Left lung (tissue), 14 donors: Measurements from ENCODE around the gene LAMA2. TPM values are rescaled to one million over a fixed set of nuclear protein-coding genes. Genes with fewer than 3 reads are reported as not detected.

Experiments
- ATAC-seq: fragments of 200-7000 bp; cut with Tn5 transposase; one replicate; pipeline ENCODE4 v1.9.1; 2020; ENCODE audit warnings: moderate library complexity
- DNase-seq, 4 donors: peaks; one replicate each; pipeline ENCODE4 v3.0.0-alpha.2; 2013 to 2020
- H3K27ac ChIP-seq, 2 donors: fragments of 200-600 bp; sonication (generic) in 1 of 2; one replicate each; pipeline versions ENCODE4 v1.5.0 to v1.8.0; 2020 to 2021
- H3K27me3 ChIP-seq, 2 donors: fragments of 200-600 bp; sonication (generic) in 1 of 2; one replicate each; pipeline versions ENCODE4 v1.5.0 to v1.8.0; 2020 to 2021
- H3K36me3 ChIP-seq, 2 donors: fragments of 200-600 bp; sonication (generic) in 1 of 2; one replicate each; pipeline versions ENCODE4 v1.5.0 to v1.8.0; 2020 to 2021
- H3K4me1 ChIP-seq, 2 donors: fragments of 200-600 bp; one replicate each; pipeline ENCODE4 v1.8.0; 2021
- H3K4me3 ChIP-seq, 2 donors: fragments of 200-600 bp; sonication (generic) in 1 of 2; one replicate each; pipeline versions ENCODE4 v1.5.0 to v1.8.0; 2020 to 2021; ENCODE audit warnings: mild to moderate bottlenecking in 1 of 2
- H3K9me3 ChIP-seq, 2 donors: fragments of 200-600 bp; sonication (generic) in 1 of 2; one replicate each; pipeline versions ENCODE4 v1.5.0 to v1.8.0; 2020 to 2021
- CTCF ChIP-seq, 2 donors: fragments of 200-600 bp; sonication (generic) in 1 of 2; IDR thresholded peaks; one replicate each; pipeline versions ENCODE4 v1.5.0 to v1.8.0; 2021; ENCODE audit warnings: antibody characterized with exemption in 2 of 2
- intact Hi-C, 2 donors: fragments of 100-400 bp; cut with DNase I; formaldehyde crosslinking; loops; one replicate each; pipeline versions ENCODE4 v1.11.2 to v1.14.2; 2022
- long read RNA-seq, 12 donors: library from polyadenylated mRNA in 2 of 12; unstranded in 2 of 12; transcript quantifications; one replicate each; pipeline ENCODE4 v2.0.0 and lab custom pipeline, GENCODE V29; 2019 to 2026
- polyA plus RNA-seq, 6 donors: library from polyadenylated mRNA; unstranded; fragments of 120-200 nt; gene quantifications; one replicate each; pipeline ENCODE4 v1.2.1, GENCODE V29; 2013; ENCODE audit not compliant: insufficient read length in 6 of 6
- total RNA-seq, 2 donors: library from RNA; stranded (reverse); fragmentation: NEBNext Ultra II Directional; extraction: Animal tissue kit (Norgen Biotek cat#: 25700); gene quantifications; one replicate each; pipeline ENCODE4 v1.2.1, GENCODE V29; 2021
- donor health status: DM: no; HTN: yes; CAD: no.
- donor health status: DM: no; HTN: no; CAD: no.

The LAMA2 gene, protein sequence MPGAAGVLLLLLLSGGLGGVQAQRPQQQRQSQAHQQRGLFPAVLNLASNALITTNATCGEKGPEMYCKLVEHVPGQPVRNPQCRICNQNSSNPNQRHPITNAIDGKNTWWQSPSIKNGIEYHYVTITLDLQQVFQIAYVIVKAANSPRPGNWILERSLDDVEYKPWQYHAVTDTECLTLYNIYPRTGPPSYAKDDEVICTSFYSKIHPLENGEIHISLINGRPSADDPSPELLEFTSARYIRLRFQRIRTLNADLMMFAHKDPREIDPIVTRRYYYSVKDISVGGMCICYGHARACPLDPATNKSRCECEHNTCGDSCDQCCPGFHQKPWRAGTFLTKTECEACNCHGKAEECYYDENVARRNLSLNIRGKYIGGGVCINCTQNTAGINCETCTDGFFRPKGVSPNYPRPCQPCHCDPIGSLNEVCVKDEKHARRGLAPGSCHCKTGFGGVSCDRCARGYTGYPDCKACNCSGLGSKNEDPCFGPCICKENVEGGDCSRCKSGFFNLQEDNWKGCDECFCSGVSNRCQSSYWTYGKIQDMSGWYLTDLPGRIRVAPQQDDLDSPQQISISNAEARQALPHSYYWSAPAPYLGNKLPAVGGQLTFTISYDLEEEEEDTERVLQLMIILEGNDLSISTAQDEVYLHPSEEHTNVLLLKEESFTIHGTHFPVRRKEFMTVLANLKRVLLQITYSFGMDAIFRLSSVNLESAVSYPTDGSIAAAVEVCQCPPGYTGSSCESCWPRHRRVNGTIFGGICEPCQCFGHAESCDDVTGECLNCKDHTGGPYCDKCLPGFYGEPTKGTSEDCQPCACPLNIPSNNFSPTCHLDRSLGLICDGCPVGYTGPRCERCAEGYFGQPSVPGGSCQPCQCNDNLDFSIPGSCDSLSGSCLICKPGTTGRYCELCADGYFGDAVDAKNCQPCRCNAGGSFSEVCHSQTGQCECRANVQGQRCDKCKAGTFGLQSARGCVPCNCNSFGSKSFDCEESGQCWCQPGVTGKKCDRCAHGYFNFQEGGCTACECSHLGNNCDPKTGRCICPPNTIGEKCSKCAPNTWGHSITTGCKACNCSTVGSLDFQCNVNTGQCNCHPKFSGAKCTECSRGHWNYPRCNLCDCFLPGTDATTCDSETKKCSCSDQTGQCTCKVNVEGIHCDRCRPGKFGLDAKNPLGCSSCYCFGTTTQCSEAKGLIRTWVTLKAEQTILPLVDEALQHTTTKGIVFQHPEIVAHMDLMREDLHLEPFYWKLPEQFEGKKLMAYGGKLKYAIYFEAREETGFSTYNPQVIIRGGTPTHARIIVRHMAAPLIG (N-terminal part only)
- 10 to 100 TPM; 86.4 to 91.7 TPM for total RNA-seq
- 10 to 100 TPM; 32.7 to 69.5 (median 58.9) TPM for polyA plus RNA-seq
- long read RNA-seq, donor 1, partial matches to known transcripts: 106 of 106 reads
- long read RNA-seq, donor 1, other reads (novel, unspliced or antisense): 0 of 106 reads
- long read RNA-seq, donor 2, partial matches to known transcripts: 101 of 106 reads
- long read RNA-seq, donor 2, other reads (novel, unspliced or antisense): 5 of 106 reads
- long read RNA-seq, donor 3, partial matches to known transcripts: 33 of 33 reads
- long read RNA-seq, donor 3, other reads (novel, unspliced or antisense): 0 of 33 reads
- long read RNA-seq, donor 4, partial matches to known transcripts: 6 of 7 reads
- long read RNA-seq, donor 4, other reads (novel, unspliced or antisense): 1 of 7 reads
- long read RNA-seq, donor 5, partial matches to known transcripts: 44 of 44 reads
- long read RNA-seq, donor 5, other reads (novel, unspliced or antisense): 0 of 44 reads
- long read RNA-seq, donor 6, partial matches to known transcripts: 20 of 20 reads
- long read RNA-seq, donor 6, other reads (novel, unspliced or antisense): 0 of 20 reads
- long read RNA-seq, donor 7, partial matches to known transcripts: 23 of 23 reads
- long read RNA-seq, donor 7, other reads (novel, unspliced or antisense): 0 of 23 reads
- long read RNA-seq, donor 8, partial matches to known transcripts: 26 of 26 reads
- long read RNA-seq, donor 8, other reads (novel, unspliced or antisense): 0 of 26 reads
- long read RNA-seq, donor 9: 0 reads
- long read RNA-seq, donor 10, partial matches to known transcripts: 4 of 5 reads
- long read RNA-seq, donor 10, other reads (novel, unspliced or antisense): 1 of 5 reads
- long read RNA-seq, donor 11, partial matches to known transcripts: 18 of 18 reads
- long read RNA-seq, donor 11, other reads (novel, unspliced or antisense): 0 of 18 reads
- long read RNA-seq, donor 12, partial matches to known transcripts: 67 of 78 reads
- long read RNA-seq, donor 12, other reads (novel, unspliced or antisense): 11 of 78 reads

DNA sequence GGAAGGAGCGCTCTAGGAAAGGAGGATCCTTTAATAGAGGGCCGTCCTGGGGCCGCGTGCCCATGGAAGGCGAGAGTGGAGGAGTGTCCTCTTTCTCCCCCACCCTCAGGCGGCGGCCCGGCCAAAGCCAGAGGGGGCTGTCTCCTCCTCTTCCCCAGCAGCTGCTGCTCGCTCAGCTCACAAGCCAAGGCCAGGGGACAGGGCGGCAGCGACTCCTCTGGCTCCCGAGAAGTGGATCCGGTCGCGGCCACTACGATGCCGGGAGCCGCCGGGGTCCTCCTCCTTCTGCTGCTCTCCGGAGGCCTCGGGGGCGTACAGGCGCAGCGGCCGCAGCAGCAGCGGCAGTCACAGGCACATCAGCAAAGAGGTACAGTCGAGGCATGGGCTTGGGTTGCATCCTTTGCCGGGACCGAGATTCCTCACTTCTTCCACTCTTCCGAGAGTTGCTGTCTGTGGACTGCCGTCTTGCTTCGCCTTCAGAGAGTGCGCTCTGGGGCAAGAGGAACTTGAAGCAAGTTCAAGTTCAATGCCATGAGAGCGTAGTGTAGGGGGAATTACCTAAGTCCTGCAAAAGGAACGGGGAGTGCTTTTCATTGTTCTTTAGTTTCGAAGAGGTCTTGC lies at the start of gene LAMA2:
Gene LAMA2, plus strand, starts transcription at position 148 of the 621 bp plus-strand sequence. Its CDS starts 108 bp downstream, at position 256.
- TF ChIP-seq CTCF (IDR thresholded peaks at IDR 0.05): no peak
- ATAC-seq (peak; percentile 94), DNase-seq (peak; percentile 71 to 93 (median 84))
- intact Hi-C loops: no loop called here
- Histone ChIP-seq H3K4me1 (no peaks in the 10 kb centered on the region), H3K27me3 (peaks cover 0 to 17% of the 10 kb centered on the region in 2 donors), H3K36me3 (no peaks in the 10 kb centered on the region), H3K4me3 (peak within 1 kb of the TSS; percentile 29 to 36), H3K9me3 (no peaks in the 10 kb centered on the region), H3K27ac (peak within 1 kb of the TSS; percentile 24 to 80)

- Histone ChIP-seq H3K27me3 (no peaks in the 10 kb centered on the region), H3K9me3 (peaks cover 0 to 3% of the 10 kb centered on the region in 2 donors), H3K4me3 (no peak overlapping the region), H3K36me3 (no peaks in the 10 kb centered on the region), H3K4me1 (no peaks in the 10 kb centered on the region), H3K27ac (no peak overlapping the region)
- no peak for DNase-seq
- no peak for TF ChIP-seq CTCF (IDR thresholded peaks at IDR 0.05)
- intact Hi-C loops: no loop called here
- ATAC-seq: no peak
These were observed 46.2 kb upstream of the LAMA2 start for GRCh38 chr6:128836761-128837160.

- H3K36me3 ChIP-seq: no peaks in the 10 kb centered on the region
- no peak for TF ChIP-seq CTCF (IDR thresholded peaks at IDR 0.05)
- intact Hi-C loops: no loop called here
- no peak overlapping the region for H3K4me3 ChIP-seq
- DNase-seq (no peak), ATAC-seq (no peak)
- H3K27ac ChIP-seq: no peak overlapping the region
- no peaks in the 10 kb centered on the region for H3K4me1 ChIP-seq
- H3K9me3 ChIP-seq: no peaks in the 10 kb centered on the region
- H3K27me3 ChIP-seq: no peaks in the 10 kb centered on the region
These were observed 41.4 kb upstream of the LAMA2 start for GRCh38 chr6:128841518-128841917.
